Transverse colon (tissue), 4 donors: Measurements from ENCODE around the gene PACSIN1. TPM values are rescaled to one million over a fixed set of nuclear protein-coding genes. Genes with fewer than 3 reads are reported as not detected.

Experiments
- DNase-seq: peaks from one replicate; pipeline ENCODE4 v3.0.0-alpha.2; 2019
- H3K27ac ChIP-seq, 4 donors: fragments of 200-600 bp; sonication (generic); 2 replicates each; pipeline ENCODE4 v1.5.1; 2016 to 2018; ENCODE audit warnings: inconsistent platforms in 4 of 4
- H3K27me3 ChIP-seq: fragments of 200-600 bp; sonication (generic); 2 replicates; pipeline ENCODE4 v1.5.1; 2017; ENCODE audit warnings: inconsistent platforms
- H3K36me3 ChIP-seq, 4 donors: fragments of 200-600 bp; sonication (generic); 2 replicates each; pipeline ENCODE4 v1.5.1; 2017 to 2019; ENCODE audit warnings: inconsistent platforms in 4 of 4
- H3K4me1 ChIP-seq, 4 donors: fragments of 200-600 bp; sonication (generic); 2 replicates each; pipeline ENCODE4 v1.5.1; 2017 to 2020; ENCODE audit warnings: inconsistent platforms in 4 of 4
- H3K4me3 ChIP-seq, 4 donors: fragments of 200-600 bp; sonication (generic); 1 replicate in 1 of 4; 2 replicates in 3 of 4; pipeline versions ENCODE4 v1.5.1 to v1.6.1; 2017 to 2019; ENCODE audit warnings: inconsistent platforms in 4 of 4
- H3K9me3 ChIP-seq, 2 donors: fragments of 200-600 bp; sonication (generic); 2 replicates each; pipeline ENCODE4 v1.5.1; 2017 to 2019; ENCODE audit warnings: inconsistent platforms in 2 of 2
- CTCF ChIP-seq, 5 experiments: fragments of 200-600 bp in 3 of 5; fragments of 450-650 bp in 2 of 5; sonication (generic) in 3 of 5; IDR thresholded peaks; 1 replicate in 2 of 5; 2 replicates in 3 of 5; pipeline ENCODE4 v1.5.1; 2016 to 2017; ENCODE audit warnings: antibody characterized with exemption in 5 of 5, inconsistent platforms in 3 of 5, mild to moderate bottlenecking in 2 of 5, moderate library complexity in 1 of 5
- EP300 ChIP-seq: sonication (generic); formaldehyde crosslinking; IDR thresholded peaks from one replicate; pipeline ENCODE4 v1.6.1; 2017; ENCODE audit warnings: antibody characterized with exemption, low read depth
- POLR2A ChIP-seq: fragments of 450-650 bp; IDR thresholded peaks from one replicate; pipeline ENCODE4 v1.6.1; 2016; ENCODE audit warnings: antibody characterized with exemption, mild to moderate bottlenecking, moderate library complexity
- POLR2AphosphoS5 ChIP-seq, 3 donors: sonication (generic); formaldehyde crosslinking; IDR thresholded peaks; one replicate each; pipeline ENCODE4 v1.6.1; 2016; ENCODE audit warnings: antibody characterized with exemption in 3 of 3
- WGBS, 2 donors: methylation state at CpG; one replicate each; pipeline ENCODE4 v1.1.5; 2018; ENCODE audit warnings: low coverage in 1 of 2; 5-methylcytosine and 5-hydroxymethylcytosine counted together
- in situ Hi-C, 4 donors: fragments of 200-750 bp; cut with MboI; loops; one replicate each; pipeline versions ENCODE4 v1.15.0 to v1.15.1; 2017; ENCODE audit warnings: low sequenced_read_pairs in 3 of 4, low pct_ligation_motif_present in 1 of 4, low pct_unique_long_range_greater_than_20kb in 1 of 4
- intact Hi-C: fragments of 100-400 bp; cut with DNase I; formaldehyde crosslinking; loops from one replicate; pipeline ENCODE4 v1.15.1; 2023; ENCODE audit warnings: low total_unique reads
- total RNA-seq, 4 donors: library from RNA; depleted of rRNA; stranded (reverse); fragments of >200 nt; gene quantifications; one replicate each; pipeline ENCODE4 v1.1.0, GENCODE V29; 2016

PACSIN1 gene
- total RNA-seq, 4 donors from 2014 or later = 0.27 to 1.9 TPM; not detected in 2

- WGBS, 2 donors = 74% methylated on average over 4 of the region's 4 CpGs; no CpG with 5 or more reads in 1 of the 2 donors
- intact Hi-C loops = no loop called here
- Histone ChIP-seq H3K27ac (no peak overlapping the region), H3K4me3 (no peak overlapping the region), H3K36me3 (no peaks in the 10 kb centered on the region), H3K9me3 (no peaks in the 10 kb centered on the region), H3K27me3 (no peaks in the 10 kb centered on the region), H3K4me1 (peaks cover 0 to 4% (median 0%) of the 10 kb centered on the region in 4 donors)
- TF ChIP-seq POLR2A = no peak
- no peak for TF ChIP-seq EP300
- no peak for TF ChIP-seq CTCF (IDR thresholded peaks at IDR 0.05)
- no peak for TF ChIP-seq POLR2AphosphoS5 (IDR thresholded peaks at IDR 0.05)
- DNase-seq = no peak
- in situ Hi-C loops = no loop called here
These were observed 27.5 kb downstream of the PACSIN1 start for GRCh38 chr6:34493344-34493743.

GRCh38 chr6:34494973-34495372, 29.1 kb downstream of the PACSIN1 start:
- in situ Hi-C loops = no loop called here
- H3K4me3 ChIP-seq = no peak overlapping the region
- WGBS, 2 donors = 65 to 91% methylated on average over 3 of the region's 3 CpGs
- no peaks in the 10 kb centered on the region for H3K9me3 ChIP-seq
- no peak overlapping the region for H3K27ac ChIP-seq
- peaks cover 0 to 4% (median 0%) of the 10 kb centered on the region in 4 donors for H3K4me1 ChIP-seq
- H3K27me3 ChIP-seq = no peaks in the 10 kb centered on the region
- TF ChIP-seq EP300 (no peak), POLR2A (no peak), POLR2AphosphoS5 (IDR thresholded peaks at IDR 0.05) (no peak), CTCF (IDR thresholded peaks at IDR 0.05) (no peak)
- no peak for DNase-seq
- H3K36me3 ChIP-seq = no peaks in the 10 kb centered on the region
- intact Hi-C loops = no loop called here

GRCh38 chr6:34496103-34496685, 30.3 kb downstream of the PACSIN1 start:
- in situ Hi-C loops = no loop called here
- peaks cover 5% of the 10 kb centered on the region in 2 donors for H3K9me3 ChIP-seq

GRCh38 chr6:34497411-34497810, 31.5 kb downstream of the PACSIN1 start:
- no peak overlapping the region for H3K4me3 ChIP-seq
- no peaks in the 10 kb centered on the region for H3K4me1 ChIP-seq
- no peak overlapping the region for H3K27ac ChIP-seq
- peaks cover 5% of the 10 kb centered on the region in 2 donors for H3K9me3 ChIP-seq
- no peaks in the 10 kb centered on the region for H3K36me3 ChIP-seq
- intact Hi-C loops = no loop called here
- no peaks in the 10 kb centered on the region for H3K27me3 ChIP-seq
- in situ Hi-C loops = no loop called here
- no peak for DNase-seq
- WGBS, 2 donors = 81 to 100% methylated on average over 4 to 10 of the region's 10 CpGs
- TF ChIP-seq CTCF (IDR thresholded peaks at IDR 0.05) = no peak

More at GRCh38 chr6:34496103-34496685, 30.3 kb downstream of the PACSIN1 start:
- intact Hi-C loops = no loop called here
- no peaks in the 10 kb centered on the region for H3K27me3 ChIP-seq
- no peak overlapping the region for H3K27ac ChIP-seq
- H3K36me3 ChIP-seq = no peaks in the 10 kb centered on the region
- DNase-seq = no peak
- no peak overlapping the region for H3K4me3 ChIP-seq
- 60% methylated on average over 9 of the region's 9 CpGs; no CpG with 5 or more reads in 1 of the 2 donors for WGBS, 2 donors
- H3K4me1 ChIP-seq = peaks cover 0 to 2% (median 0%) of the 10 kb centered on the region in 4 donors
- TF ChIP-seq POLR2AphosphoS5 (IDR thresholded peaks at IDR 0.05) (no peak), EP300 (no peak), POLR2A (no peak), CTCF (IDR thresholded peaks at IDR 0.05) (no peak)
